Activated naive CD8-positive, alpha-beta T cell (primary cell): ENCODE measurements around the gene USP31.

Experiments used
- H3K27ac Mint-ChIP-seq: one replicate; pipeline ENCODE4 v1.8.0; 2021; ENCODE audit warnings: mixed read lengths
- H3K27me3 Mint-ChIP-seq: one replicate; pipeline ENCODE4 v1.8.0; 2021; ENCODE audit warnings: mixed read lengths
- H3K36me3 Mint-ChIP-seq: one replicate; pipeline ENCODE4 v1.8.0; 2021; ENCODE audit warnings: mixed read lengths
- H3K4me1 Mint-ChIP-seq: one replicate; pipeline ENCODE4 v1.8.0; 2021; ENCODE audit warnings: low read depth, mixed read lengths
- H3K4me3 Mint-ChIP-seq: one replicate; pipeline ENCODE4 v1.8.0; 2021; ENCODE audit warnings: mild to moderate bottlenecking, mixed read lengths
- H3K9me3 Mint-ChIP-seq: one replicate; pipeline ENCODE4 v1.8.0; 2021; ENCODE audit warnings: low read depth, mixed read lengths

The USP31 gene

GRCh38 chr16:23149267-23149992 lies at the start of gene USP31:
TSS of gene USP31 (minus strand) at chr16:23149452. CDS start at chr16:23149270, 182 bp downstream.
- peak within 1 kb of the TSS; percentile 94 for H3K27ac Mint-ChIP-seq
- H3K9me3 Mint-ChIP-seq, result no peaks in the 10 kb centered on the region
- peaks cover 6% of the 10 kb centered on the region for H3K36me3 Mint-ChIP-seq
- H3K4me3 Mint-ChIP-seq, result peak within 1 kb of the TSS; percentile 97
- no peaks in the 10 kb centered on the region for H3K27me3 Mint-ChIP-seq
- peaks cover 24% of the 10 kb centered on the region for H3K4me1 Mint-ChIP-seq

- Mint-ChIP-seq H3K4me3 (no peak overlapping the region), H3K9me3 (no peaks in the 10 kb centered on the region), H3K27ac (no peak overlapping the region), H3K27me3 (peaks cover 13% of the 10 kb centered on the region), H3K4me1 (no peaks in the 10 kb centered on the region), H3K36me3 (no peaks in the 10 kb centered on the region)
These were observed 47.3 kb upstream of the USP31 start for GRCh38 chr16:23196539-23196938.

GRCh38 chr16:23195366-23195978 lies 46.2 kb upstream of the USP31 start:
- H3K27me3 Mint-ChIP-seq, result peaks cover 6% of the 10 kb centered on the region
- no peaks in the 10 kb centered on the region for H3K36me3 Mint-ChIP-seq
- H3K4me3 Mint-ChIP-seq, result no peak overlapping the region
- H3K9me3 Mint-ChIP-seq, result no peaks in the 10 kb centered on the region
- H3K27ac Mint-ChIP-seq, result no peak overlapping the region
- no peaks in the 10 kb centered on the region for H3K4me1 Mint-ChIP-seq

GRCh38 chr16:23194497-23195221 lies 45.4 kb upstream of the USP31 start:
- no peaks in the 10 kb centered on the region for H3K36me3 Mint-ChIP-seq
- H3K27me3 Mint-ChIP-seq, result peaks cover 5% of the 10 kb centered on the region
- H3K27ac Mint-ChIP-seq, result no peak overlapping the region

GRCh38 chr16:23188911-23189310 lies 39.7 kb upstream of the USP31 start:
- no peaks in the 10 kb centered on the region for H3K9me3 Mint-ChIP-seq
- peaks cover 19% of the 10 kb centered on the region for H3K27me3 Mint-ChIP-seq
- no peaks in the 10 kb centered on the region for H3K36me3 Mint-ChIP-seq
- no peak overlapping the region for H3K4me3 Mint-ChIP-seq
- no peak overlapping the region for H3K27ac Mint-ChIP-seq
- H3K4me1 Mint-ChIP-seq, result no peaks in the 10 kb centered on the region

More at GRCh38 chr16:23194497-23195221, 45.4 kb upstream of the USP31 start:
- no peaks in the 10 kb centered on the region for H3K4me1 Mint-ChIP-seq
- no peaks in the 10 kb centered on the region for H3K9me3 Mint-ChIP-seq
- H3K4me3 Mint-ChIP-seq, result no peak overlapping the region

- H3K36me3 Mint-ChIP-seq, result no peaks in the 10 kb centered on the region
- H3K4me3 Mint-ChIP-seq, result no peak overlapping the region
- H3K27me3 Mint-ChIP-seq, result peaks cover 23% of the 10 kb centered on the region
- no peak overlapping the region for H3K27ac Mint-ChIP-seq
- H3K9me3 Mint-ChIP-seq, result no peaks in the 10 kb centered on the region
- H3K4me1 Mint-ChIP-seq, result peaks cover 3% of the 10 kb centered on the region
These were observed 38.1 kb upstream of the USP31 start for GRCh38 chr16:23187341-23187740.

- Mint-ChIP-seq H3K36me3 (no peaks in the 10 kb centered on the region), H3K9me3 (no peaks in the 10 kb centered on the region), H3K27ac (no peak overlapping the region), H3K4me3 (no peak overlapping the region), H3K4me1 (peaks cover 12% of the 10 kb centered on the region), H3K27me3 (peaks cover 28% of the 10 kb centered on the region)
These were observed 36.9 kb upstream of the USP31 start for GRCh38 chr16:23186171-23186570.

GRCh38 chr16:23185656-23186055 lies 36.4 kb upstream of the USP31 start:
- peaks cover 13% of the 10 kb centered on the region for H3K4me1 Mint-ChIP-seq
- no peaks in the 10 kb centered on the region for H3K36me3 Mint-ChIP-seq
- no peak overlapping the region for H3K4me3 Mint-ChIP-seq
- peaks cover 29% of the 10 kb centered on the region for H3K27me3 Mint-ChIP-seq
- no peak overlapping the region for H3K27ac Mint-ChIP-seq
- no peaks in the 10 kb centered on the region for H3K9me3 Mint-ChIP-seq

GRCh38 chr16:23183543-23183862 lies 34.3 kb upstream of the USP31 start:
- Mint-ChIP-seq H3K4me1 (peaks cover 13% of the 10 kb centered on the region), H3K9me3 (no peaks in the 10 kb centered on the region), H3K36me3 (no peaks in the 10 kb centered on the region), H3K27me3 (peaks cover 39% of the 10 kb centered on the region), H3K4me3 (peak overlapping the region; percentile 17), H3K27ac (no peak overlapping the region)

- H3K9me3 Mint-ChIP-seq, result no peaks in the 10 kb centered on the region
- H3K36me3 Mint-ChIP-seq, result no peaks in the 10 kb centered on the region
- no peak within 1 kb of the TSS for H3K27ac Mint-ChIP-seq
- H3K27me3 Mint-ChIP-seq, result peaks cover 42% of the 10 kb centered on the region
- H3K4me1 Mint-ChIP-seq, result peaks cover 13% of the 10 kb centered on the region
- peak within 1 kb of the TSS; percentile 57 for H3K4me3 Mint-ChIP-seq
These were observed 33.7 kb upstream of the USP31 start, which contains the start of gene SCNN1G for GRCh38 chr16:23182679-23183542. TSS of gene SCNN1G (plus strand) at chr16:23182745. CDS start at chr16:23186272, 3,527 bp downstream.

- no peaks in the 10 kb centered on the region for H3K9me3 Mint-ChIP-seq
- H3K36me3 Mint-ChIP-seq, result no peaks in the 10 kb centered on the region
- peaks cover 13% of the 10 kb centered on the region for H3K4me1 Mint-ChIP-seq
- H3K27me3 Mint-ChIP-seq, result peaks cover 42% of the 10 kb centered on the region
- H3K4me3 Mint-ChIP-seq, result peak overlapping the region; percentile 57
- no peak overlapping the region for H3K27ac Mint-ChIP-seq
These were observed 33.0 kb upstream of the USP31 start for GRCh38 chr16:23182206-23182678.

GRCh38 chr16:23181506-23181905 lies 32.3 kb upstream of the USP31 start:
- Mint-ChIP-seq H3K27ac (no peak overlapping the region), H3K9me3 (no peaks in the 10 kb centered on the region), H3K4me1 (peaks cover 13% of the 10 kb centered on the region), H3K4me3 (no peak overlapping the region), H3K27me3 (peaks cover 41% of the 10 kb centered on the region), H3K36me3 (no peaks in the 10 kb centered on the region)

GRCh38 chr16:23175651-23176050 lies 26.4 kb upstream of the USP31 start:
- H3K27ac Mint-ChIP-seq, result no peak overlapping the region
- no peaks in the 10 kb centered on the region for H3K9me3 Mint-ChIP-seq
- peaks cover 44% of the 10 kb centered on the region for H3K27me3 Mint-ChIP-seq
- H3K4me1 Mint-ChIP-seq, result no peaks in the 10 kb centered on the region
- H3K36me3 Mint-ChIP-seq, result no peaks in the 10 kb centered on the region
- H3K4me3 Mint-ChIP-seq, result no peak overlapping the region

- H3K27me3 Mint-ChIP-seq, result peaks cover 45% of the 10 kb centered on the region
- H3K36me3 Mint-ChIP-seq, result no peaks in the 10 kb centered on the region
- no peaks in the 10 kb centered on the region for H3K9me3 Mint-ChIP-seq
- H3K4me3 Mint-ChIP-seq, result no peak overlapping the region
- H3K4me1 Mint-ChIP-seq, result no peaks in the 10 kb centered on the region
- no peak overlapping the region for H3K27ac Mint-ChIP-seq
These were observed 25.4 kb upstream of the USP31 start for GRCh38 chr16:23174622-23175021.
